NCI-H1092 (cell line): ENCODE measurements around the gene HEATR1.

Experiments used
- DNase-seq: peaks from one replicate; lab custom pipeline; 2025; lab: John Stamatoyannopoulos, UW

The HEATR1 gene

DNA sequence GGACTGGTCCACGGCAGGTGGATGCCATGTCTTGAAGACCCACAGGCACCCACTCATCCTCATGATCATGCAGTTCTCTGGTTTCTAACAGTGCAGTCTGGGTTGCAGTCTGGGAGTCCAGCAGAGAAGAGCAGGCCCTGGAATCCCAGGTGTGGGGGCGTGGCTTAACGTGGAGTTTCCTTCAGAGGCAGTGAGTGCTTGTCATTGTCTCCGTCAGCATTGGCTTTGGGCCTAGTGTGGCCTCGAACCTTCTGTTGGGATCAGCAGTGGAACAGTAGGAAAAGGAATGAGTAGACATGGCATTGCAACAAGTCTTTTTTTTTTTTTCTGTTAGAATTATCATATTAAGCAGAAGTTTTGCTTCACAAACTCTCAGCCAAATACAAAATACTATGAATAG lies 67.8 kb downstream of the HEATR1 start:
- DNase-seq = no peak

DNA sequence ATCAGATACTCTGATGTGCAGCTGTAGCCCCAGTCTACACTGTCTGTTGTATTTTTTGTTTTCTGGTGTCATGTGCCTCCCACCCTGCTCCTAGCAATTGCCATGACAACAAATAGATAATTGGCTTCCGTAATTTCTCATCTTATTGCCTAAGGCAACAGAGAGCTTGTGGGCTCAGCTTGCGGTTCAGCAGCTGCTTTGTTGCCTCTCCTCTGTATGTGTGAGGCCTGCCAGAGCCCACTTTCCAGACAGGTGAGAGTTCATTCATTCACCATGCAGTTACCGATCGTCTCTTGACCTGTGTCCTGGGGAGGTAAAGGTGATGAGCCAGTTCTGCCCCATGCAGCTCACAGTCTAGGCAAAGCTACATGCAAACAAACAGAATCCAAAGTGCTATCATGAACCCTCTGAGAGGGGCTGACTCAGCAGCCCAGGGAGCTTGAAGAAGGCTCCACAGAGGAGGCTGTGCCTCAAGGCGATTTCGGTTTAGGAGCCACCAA lies 68.6 kb downstream of the HEATR1 start:
- DNase-seq = peak; percentile 10

GRCh38 chr1:236535190-236535589 lies 69.1 kb downstream of the HEATR1 start:
- DNase-seq = no peak

DNA sequence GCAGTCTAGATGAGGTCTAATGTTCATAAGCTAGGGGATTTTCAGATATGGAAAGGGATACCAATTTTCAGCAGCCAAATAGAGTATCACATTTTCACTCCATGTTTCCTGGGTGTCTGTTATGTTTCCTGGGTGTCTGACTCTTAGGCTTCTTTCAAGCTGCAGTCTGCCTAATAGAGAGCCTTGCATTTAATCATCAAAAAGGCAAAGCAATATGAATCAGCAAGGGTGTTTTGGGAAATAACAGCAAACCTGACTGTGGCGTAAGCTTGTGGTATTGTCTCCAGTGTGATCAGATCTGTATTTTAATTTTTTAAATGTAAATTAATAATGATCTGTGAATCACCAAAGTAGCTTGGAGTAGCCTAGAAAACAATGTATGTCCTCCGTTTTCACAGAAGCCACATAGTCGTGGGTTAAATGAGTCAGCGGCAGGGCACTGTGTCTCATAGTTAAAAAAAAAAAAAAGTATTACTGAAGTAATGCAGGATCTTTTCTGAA lies 70.1 kb downstream of the HEATR1 start:
- DNase-seq = no peak

DNA sequence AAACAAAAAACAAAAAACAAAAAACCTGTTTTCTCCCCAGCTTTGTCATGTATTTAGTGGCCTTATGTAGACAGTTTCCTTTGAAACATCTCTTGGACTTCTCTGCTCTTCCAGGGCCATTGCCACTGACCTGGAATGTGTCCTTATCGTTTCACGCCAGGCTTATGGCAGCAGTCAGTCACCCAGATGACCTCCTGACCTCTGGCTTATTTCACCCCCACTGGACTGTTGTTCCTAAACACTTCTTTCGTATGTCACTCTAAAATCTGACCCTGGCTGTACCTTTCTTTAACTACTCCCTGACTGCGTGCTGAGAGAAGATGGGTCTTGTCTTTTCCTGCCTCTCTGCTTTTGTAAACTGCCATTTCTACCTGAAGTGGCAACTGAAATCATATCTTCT lies 71.5 kb downstream of the HEATR1 start:
- no peak for DNase-seq

DNA sequence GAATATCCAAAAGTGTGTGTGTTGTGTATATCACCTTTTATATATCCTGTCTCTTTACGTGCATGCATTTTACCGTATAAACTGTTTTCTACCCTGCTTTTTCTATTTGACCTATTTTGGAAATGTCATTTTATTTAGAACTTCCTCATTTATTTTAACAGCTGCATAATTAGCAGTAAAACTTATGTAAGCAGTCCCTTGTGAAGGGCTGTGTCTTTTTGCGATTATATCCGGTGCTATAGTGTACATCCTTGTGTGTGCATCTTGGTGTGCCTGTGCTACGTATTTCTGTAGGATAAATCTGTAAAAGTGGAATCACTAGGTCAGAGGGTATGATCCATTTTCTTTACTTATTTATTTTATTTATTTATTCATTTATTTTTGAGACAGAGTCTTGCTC lies 73.4 kb downstream of the HEATR1 start:
- no peak for DNase-seq

GRCh38 chr1:236530286-236530685 lies 74.0 kb downstream of the HEATR1 start:
- DNase-seq = no peak

DNA sequence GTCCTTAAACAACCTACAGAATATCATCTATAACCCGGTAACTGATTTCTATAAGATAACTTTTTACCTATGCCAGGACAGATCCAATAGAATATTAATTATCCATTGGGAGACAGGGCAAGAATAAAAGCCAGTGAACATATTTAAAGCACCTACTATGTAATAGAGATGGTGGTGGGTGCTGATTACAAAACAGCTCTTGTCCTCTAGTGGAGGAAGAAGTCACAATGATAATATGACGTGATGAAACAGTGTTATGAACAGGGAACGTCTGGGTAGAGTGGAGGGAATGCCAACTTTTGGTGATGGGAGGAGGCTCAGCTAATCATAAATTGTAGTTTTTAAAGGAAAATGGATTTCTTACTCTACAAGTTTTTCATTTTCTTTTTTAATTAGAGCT lies 78.2 kb downstream of the HEATR1 start:
- DNase-seq = no peak

GRCh38 chr1:236524895-236525184 lies 79.5 kb downstream of the HEATR1 start:
- DNase-seq = no peak

GRCh38 chr1:236524142-236524894 lies 80.0 kb downstream of the HEATR1 start:
- peak; percentile 63 for DNase-seq

- DNase-seq = peak; percentile 80
Measured at GRCh38 chr1:236523704-236524141, 80.6 kb downstream of the HEATR1 start, which contains the start of gene LGALS8. Gene LGALS8 (plus strand): TSS chr1:236523982. CDS start chr1:236526071, 2,089 bp downstream.

- DNase-seq = no peak
Measured at GRCh38 chr1:236522937-236523703, 81.2 kb downstream of the HEATR1 start.

DNA sequence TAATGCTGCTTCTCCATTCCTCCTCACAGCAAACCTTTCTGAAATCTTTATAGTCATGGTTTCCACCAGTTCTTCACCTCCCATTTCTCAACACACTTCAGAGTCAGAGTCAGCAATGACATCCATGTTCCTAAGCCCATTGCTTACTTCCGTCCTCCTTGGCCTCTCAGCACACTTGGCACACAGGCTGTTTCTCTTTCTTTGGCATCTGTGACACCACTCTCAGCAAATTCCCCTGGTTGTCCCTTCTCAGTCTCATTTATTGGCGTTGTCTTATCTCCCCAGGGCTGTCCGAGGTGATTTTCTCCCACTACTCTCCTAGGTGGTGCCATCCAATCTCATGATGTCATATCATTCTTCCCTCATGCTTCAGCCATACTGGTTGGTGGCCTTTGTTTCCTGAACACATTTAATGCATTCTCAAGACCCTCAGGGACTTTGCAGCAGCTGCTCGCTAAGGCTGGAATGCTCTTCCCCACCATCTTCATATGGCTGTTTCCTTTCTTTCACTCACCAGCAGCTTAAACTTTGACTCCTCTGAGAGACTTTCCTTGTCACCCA lies 83.8 kb downstream of the HEATR1 start:
- no peak for DNase-seq

DNA sequence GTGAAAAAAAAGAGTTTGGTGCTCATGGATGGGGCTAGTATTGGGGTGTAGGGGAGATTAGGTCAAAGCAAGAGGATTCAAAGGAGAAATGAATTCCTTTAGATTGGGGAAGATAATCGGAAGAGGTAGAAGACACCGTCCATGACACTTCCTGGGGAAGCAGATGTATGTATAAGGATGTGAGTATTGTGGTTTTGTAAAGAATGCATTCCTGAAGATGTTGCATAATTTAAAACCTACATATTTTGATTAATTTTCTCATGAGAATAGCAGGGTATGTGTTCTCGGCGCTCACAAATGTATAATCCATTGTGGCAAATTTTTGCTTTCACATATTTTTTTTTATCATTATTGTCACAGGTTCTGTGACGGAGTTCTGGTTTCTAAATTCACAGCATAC lies 86.0 kb downstream of the HEATR1 start:
- DNase-seq = no peak

- no peak for DNase-seq
Measured at GRCh38 chr1:236516929-236517704, 87.2 kb downstream of the HEATR1 start.

- DNase-seq = peak; percentile 84
Measured at GRCh38 chr1:236515443-236515958, 88.8 kb downstream of the HEATR1 start.

DNA sequence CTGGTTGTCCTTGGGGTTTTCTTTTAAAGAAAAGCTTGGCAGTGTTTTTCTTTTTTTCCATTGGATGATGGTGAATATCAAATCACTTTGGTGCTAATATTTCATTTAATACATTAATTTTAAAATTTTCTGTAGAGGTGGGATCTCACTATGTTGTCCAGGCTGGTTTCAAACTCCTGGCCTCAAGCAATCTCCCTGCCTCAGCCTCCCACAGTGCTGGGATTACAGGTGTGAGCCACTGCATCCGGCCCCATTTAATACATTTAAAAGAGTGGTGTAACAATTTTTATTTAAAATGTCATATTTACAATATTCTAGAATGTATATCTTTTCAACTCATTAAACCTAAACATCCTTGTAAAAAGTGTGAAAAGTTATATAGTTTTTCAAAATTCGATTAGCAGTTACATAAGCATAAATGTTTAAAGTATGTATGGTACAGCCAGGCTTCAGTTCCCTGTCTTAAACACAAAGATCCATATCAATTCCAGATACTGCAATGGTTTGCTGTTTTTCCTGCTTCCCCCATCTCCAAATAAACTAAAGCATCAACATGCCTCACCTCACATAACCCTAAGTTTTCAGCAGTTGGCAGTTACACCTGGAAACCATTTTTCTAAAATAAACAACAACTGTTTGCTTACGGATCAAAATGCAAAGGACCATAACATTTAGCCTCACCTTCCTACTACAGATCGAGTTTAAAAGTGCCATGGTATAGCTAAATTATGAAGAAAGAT lies 89.4 kb downstream of the HEATR1 start:
- peak; percentile 77 for DNase-seq

DNA sequence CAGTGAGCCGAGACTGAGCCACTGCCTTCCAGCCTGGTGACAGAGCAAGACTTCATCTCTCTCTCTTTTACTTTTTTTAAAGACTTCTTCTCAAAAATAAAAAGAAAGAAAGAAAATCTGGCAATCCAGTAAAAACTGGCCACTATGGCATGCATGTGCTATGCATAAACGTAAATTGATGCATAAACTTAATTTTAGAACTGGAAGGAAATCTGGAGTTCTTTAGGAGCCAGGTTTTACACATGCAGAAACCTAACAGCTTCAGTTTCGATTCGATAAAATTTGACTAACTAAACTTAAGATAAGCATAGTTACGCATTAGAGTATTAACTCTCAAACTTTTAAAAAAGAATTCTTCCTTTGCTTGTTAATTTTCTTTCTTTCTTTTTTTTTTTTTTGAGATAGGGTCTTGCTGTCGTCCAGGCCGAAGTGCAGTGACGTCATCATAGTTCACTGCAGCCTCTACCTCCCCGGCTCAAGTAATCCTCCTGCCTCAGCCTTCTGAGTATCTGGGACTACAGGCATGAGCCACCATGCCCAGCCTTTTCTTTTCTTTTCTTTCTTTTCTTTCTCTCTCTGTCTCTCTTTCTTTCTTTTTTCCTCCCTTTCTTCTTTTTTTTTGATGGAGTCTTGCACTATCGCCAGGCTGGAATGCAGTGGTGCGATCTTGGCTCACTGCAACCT lies 92.4 kb downstream of the HEATR1 start:
- no peak for DNase-seq

DNA sequence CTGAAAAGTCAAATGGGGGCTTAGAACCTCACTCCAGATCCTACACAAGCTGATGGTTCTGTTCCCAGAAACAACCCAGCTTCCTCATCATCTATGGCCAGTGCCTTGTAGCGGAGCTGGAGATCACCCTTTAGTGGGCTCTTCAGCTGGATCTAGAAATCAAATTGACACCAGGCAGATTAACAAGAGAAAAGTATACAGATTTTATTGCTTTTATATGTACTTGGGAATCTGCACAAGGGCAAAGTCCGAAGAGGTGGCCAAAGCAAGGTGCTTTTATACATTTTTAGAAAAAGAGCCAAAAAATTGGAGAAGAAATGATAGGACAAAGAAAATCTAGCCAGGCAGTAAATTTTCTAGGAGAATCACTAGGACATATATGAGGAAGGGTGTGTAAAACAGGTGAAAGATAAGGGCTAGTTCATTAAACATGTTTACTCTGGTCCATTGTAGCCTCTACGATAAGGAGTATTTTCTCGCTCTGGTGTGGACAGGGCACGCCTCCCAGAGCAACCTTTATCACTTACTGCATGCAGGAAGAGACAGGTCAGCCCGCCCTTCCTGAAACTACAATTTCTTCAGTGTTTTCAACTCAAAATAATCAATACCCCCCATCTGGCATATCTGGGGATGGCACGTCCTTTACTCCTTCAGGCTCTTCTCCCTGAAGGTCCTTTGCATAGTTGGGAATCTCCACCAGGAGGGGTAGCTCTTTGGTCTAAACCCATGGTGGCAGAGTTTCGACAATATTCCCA lies 94.5 kb downstream of the HEATR1 start:
- no peak for DNase-seq

DNA sequence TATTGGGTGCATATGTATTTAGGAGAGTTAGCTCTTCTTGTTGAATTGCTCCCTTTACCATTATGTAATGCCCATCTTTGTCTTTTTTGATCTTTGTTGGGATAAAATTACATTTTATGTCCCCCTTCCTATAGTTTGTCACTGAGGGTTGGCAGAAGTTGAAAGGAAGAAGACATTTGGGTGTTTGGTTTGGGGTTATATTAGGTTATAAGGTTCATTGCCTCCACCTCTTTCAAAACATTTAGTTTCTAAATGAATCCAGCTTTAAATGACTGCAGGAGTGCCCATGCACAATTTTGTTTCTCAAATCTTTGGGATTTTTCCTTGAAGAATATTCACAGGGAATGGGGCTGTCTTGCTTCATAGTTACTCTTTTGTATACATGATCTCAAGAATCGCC lies 95.1 kb downstream of the HEATR1 start:
- no peak for DNase-seq
